ENCODE measurements around the gene APOH. TPM values are rescaled to one million over a fixed set of nuclear protein-coding genes. Genes with fewer than 3 reads are reported as not detected.

Gene APOH
- total and polyA plus RNA-seq, 2 of the 13 experiments (the other 11 are each of a cell fraction or from before 2014, with no cell fraction given), result 4,846 to 5,748 TPM

GRCh38 chr17:66233023-66233753 lies 4.0 kb upstream of the APOH start (continued):
- no peak for TF ChIP-seq ZNF550 (CRISPR knock-in tag; IDR thresholded peaks at IDR 0.05; ENCODE audit: borderline replicate concordance)
- no peak for TF ChIP-seq SOX13 (IDR thresholded peaks at IDR 0.05)
- peak in 1 of 2 experiments; percentile 72; a peak in 2 of 4 replicates for TF ChIP-seq SOX13 (CRISPR knock-in tag; conservative IDR thresholded peaks at IDR 0.05 in 1 of 2, IDR thresholded peaks at IDR 0.05 in 1 of 2)
- TF ChIP-seq MTERF4 (CRISPR knock-in tag; IDR thresholded peaks at IDR 0.05), result no peak
- TF ChIP-seq STAG1 (CRISPR knock-in tag; IDR thresholded peaks at IDR 0.05), result 0 out of 2 replicates have a peak, but pooled peaks have one; percentile 8
- peak; percentile 83; the same call in 1 of the 2 replicates for TF ChIP-seq CHD4 (IDR thresholded peaks at IDR 0.05; ENCODE audit: borderline replicate concordance, low read length)
- peak; percentile 30; the same call in 1 of the 2 replicates for TF ChIP-seq FOXK1 (CRISPR knock-in tag; IDR thresholded peaks at IDR 0.05; ENCODE audit: borderline replicate concordance, low read depth)
- TF ChIP-seq PREB (CRISPR knock-in tag; IDR thresholded peaks at IDR 0.05), result no peak
- peak; percentile 38 for TF ChIP-seq CTCF (CRISPR knock-in tag; IDR thresholded peaks at IDR 0.05)
- peak; percentile 79 for TF ChIP-seq TEAD3 (CRISPR knock-in tag; optimal IDR thresholded peaks at IDR 0.05; ENCODE audit: borderline replicate concordance)
- peak; percentile 85; the same call in 1 of the 2 replicates for TF ChIP-seq CEBPB (IDR thresholded peaks at IDR 0.05; ENCODE audit: borderline replicate concordance, low read depth, low read length)
- TF ChIP-seq MXI1 (IDR thresholded peaks at IDR 0.05; ENCODE audit: borderline replicate concordance, low read depth, low read length), result peak; percentile 37; the same call in 1 of the 3 replicates
- peak; percentile 69; the same call in 1 of the 2 replicates for TF ChIP-seq ZHX1 (CRISPR knock-in tag; IDR thresholded peaks at IDR 0.05; ENCODE audit: low read depth)
- TF ChIP-seq EP300 (IDR thresholded peaks at IDR 0.05; ENCODE audit: low read depth in 2 of 2, low read length in 2 of 2), result peak in 1 of 2 experiments; percentile 79; a peak in 2 of 4 replicates
- no peak for TF ChIP-seq EP300 (CRISPR knock-in tag; IDR thresholded peaks at IDR 0.05; ENCODE audit: borderline replicate concordance)
- peak in 1 of 2 experiments; percentile 37; a peak in 1 of 4 replicates for TF ChIP-seq KLF16 (CRISPR knock-in tag; IDR thresholded peaks at IDR 0.05)
- TF ChIP-seq NR2F6 (IDR thresholded peaks at IDR 0.05), result peak; percentile 76
- peak; percentile 78 for TF ChIP-seq NR2F6 (CRISPR knock-in tag; IDR thresholded peaks at IDR 0.05)
- TF ChIP-seq PTBP1 (IDR thresholded peaks at IDR 0.05; ENCODE audit: low read depth, low read length, poor library complexity, severe bottlenecking), result no peak
- TF ChIP-seq MNT (IDR thresholded peaks at IDR 0.05), result no peak
- TF ChIP-seq HOXA3 (CRISPR knock-in tag; IDR thresholded peaks at IDR 0.05), result peak; percentile 68; the same call in 1 of the 2 replicates

Measured in HepG2 (cell line).